HG03378 (cell line): ENCODE results near the gene OR2T35.

Experiments used
- ATAC-seq: cut with Tn5 transposase; IDR thresholded peaks from one replicate; pipeline ENCODE4 v1.9.1; 2021; ENCODE audit warnings: mild to moderate bottlenecking, moderate library complexity; ENCODE audit not compliant: unreplicated experiment

Gene OR2T35

GRCh38 chr1:248627971-248628844 lies 16.9 kb downstream of the OR2T35 start:
- peak; percentile 96 for ATAC-seq

DNA sequence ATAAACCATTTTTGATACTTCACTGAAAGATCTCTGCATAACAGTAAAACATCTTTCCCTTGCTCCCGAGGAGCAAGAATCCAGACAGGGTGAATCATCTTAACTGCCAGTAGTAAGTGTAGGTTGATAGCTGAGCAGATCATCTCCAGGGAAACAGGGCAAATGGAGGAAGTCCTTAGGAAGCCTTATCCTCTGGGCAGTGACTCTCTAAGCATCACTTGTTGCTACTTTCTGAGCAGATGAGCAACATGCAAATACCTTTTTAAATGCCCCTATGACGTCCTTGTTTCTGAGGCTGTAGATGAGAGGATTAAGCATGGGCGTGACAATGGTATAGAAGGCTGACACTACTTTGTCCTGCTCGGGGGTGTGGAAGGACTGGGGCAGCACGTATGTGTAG lies 19.1 kb downstream of the OR2T35 start:
- ATAC-seq = no peak

GRCh38 chr1:248625166-248625565 lies 19.9 kb downstream of the OR2T35 start:
- ATAC-seq = no peak

DNA sequence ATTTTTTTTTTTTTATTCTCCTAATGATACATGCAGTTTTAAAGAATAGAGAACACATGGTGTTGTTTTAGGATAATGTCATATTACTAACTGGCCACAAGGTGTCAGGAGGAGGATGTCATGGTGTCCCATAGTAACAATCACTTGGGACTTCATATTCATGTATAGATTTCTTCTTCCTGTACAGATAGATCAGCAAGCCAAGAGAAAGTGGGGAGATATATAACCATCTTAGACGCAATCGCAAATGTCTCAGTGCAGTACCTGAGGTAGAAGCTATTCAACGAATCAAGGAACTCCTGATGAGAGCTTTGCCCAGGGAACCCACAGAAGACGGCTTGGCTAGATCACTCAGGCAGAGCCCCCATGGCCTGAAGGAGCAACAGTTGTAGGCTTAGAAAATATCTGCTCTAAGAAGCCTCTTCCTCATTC lies 22.5 kb downstream of the OR2T35 start:
- ATAC-seq = peak; percentile 98

- ATAC-seq = no peak
Measured at GRCh38 chr1:248621770-248622169, 23.3 kb downstream of the OR2T35 start.

DNA sequence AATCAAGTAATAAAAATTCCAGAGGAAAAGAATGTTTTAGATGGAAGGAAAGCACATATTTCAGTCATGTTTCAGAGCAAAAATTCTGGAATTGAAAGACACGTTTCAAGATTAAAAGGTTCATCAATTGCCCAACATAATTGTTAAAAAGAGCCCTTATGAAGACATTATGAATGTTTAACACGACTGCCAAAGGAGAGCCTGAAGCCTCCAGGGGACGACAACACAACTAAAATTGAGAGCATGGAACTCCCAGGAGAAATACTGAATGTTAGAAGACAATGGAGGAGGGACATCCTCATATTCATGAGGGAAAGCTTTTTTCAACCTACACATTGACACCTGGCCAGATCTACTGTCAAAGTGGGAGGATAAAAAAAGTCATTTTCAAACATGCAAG lies 26.2 kb downstream of the OR2T35 start:
- no peak for ATAC-seq

- ATAC-seq = no peak
Measured at GRCh38 chr1:248618119-248618518, 27.0 kb downstream of the OR2T35 start.

GRCh38 chr1:248613742-248614141 lies 31.3 kb downstream of the OR2T35 start:
- no peak for ATAC-seq

- ATAC-seq = no peak
Measured at GRCh38 chr1:248611883-248612414, 33.1 kb downstream of the OR2T35 start.

- no peak for ATAC-seq
Measured at GRCh38 chr1:248610301-248610700, 34.8 kb downstream of the OR2T35 start.

- no peak for ATAC-seq
Measured at GRCh38 chr1:248599396-248599795, 45.7 kb downstream of the OR2T35 start.

- ATAC-seq = no peak
Measured at GRCh38 chr1:248597589-248597988, 47.5 kb downstream of the OR2T35 start, which contains the start of gene OR2T10. Gene OR2T10, minus strand, starts transcription at chr1:248597700. Its CDS starts 3,932 bp downstream, at chr1:248593768.

DNA sequence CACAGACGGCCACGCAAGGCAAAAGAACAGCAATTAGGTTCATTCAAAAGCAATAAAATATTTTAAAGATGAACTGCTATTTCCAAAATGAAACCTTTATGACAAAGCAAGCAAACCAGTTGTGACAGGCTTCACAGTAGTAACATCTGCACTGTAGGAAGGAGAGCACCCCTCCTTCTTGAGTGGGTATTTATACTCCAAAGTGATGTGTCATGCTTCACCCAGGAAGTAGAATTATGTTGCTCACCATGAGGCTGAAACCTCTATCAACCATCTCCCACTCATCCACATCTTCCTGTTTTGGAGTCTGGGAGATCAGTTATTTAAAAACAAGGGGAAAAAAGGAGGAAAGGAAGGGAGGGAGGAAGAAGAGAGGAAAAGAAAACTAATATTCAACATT lies 48.5 kb downstream of the OR2T35 start:
- ATAC-seq = peak; percentile 48

DNA sequence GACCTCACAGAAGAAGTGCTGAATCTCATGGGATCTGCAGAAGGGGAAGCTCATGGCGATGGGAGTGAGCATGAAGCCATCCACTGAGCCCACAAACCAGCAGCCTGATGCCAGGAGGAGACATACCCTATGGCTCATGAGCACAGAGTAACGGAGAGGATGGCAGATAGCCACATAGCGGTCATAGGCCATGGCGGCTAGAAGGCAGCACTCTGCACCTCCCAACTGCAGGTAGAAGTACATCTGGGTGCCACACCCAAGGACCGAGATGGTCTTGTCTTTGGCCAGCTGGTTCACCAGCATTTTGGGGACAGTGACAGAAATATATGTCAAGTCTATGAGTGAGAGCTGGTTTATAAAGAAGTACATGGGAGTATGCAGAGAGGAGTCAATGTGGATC lies 51.9 kb downstream of the OR2T35 start:
- ATAC-seq = no peak

- no peak for ATAC-seq
Measured at GRCh38 chr1:248592655-248593054, 52.4 kb downstream of the OR2T35 start.

GRCh38 chr1:248590055-248590454 lies 55.0 kb downstream of the OR2T35 start:
- ATAC-seq = no peak

DNA sequence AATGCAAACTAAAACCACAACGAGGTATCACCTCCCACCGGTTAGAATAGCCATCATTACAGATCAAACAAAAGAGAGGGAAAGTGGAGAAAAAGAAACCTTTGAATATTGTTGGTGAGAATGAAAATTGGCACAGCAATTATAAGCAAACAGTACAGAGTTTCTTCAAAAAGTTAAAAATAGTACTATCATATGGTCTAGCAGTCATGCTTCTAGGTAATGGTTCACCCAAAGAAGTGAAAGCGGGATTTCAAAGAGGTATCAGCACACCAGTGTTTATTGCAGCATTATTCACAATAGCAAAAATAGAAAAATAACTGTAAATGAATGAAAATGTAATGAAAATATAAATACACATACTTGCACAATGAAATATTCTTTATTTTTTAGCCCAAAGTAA lies 55.7 kb downstream of the OR2T35 start:
- ATAC-seq = no peak
